Measurements from ENCODE around the gene FAM25G. TPM values are rescaled to one million over a fixed set of nuclear protein-coding genes. Genes with fewer than 3 reads are reported as not detected.
A peak's percentile ranks its signal among the peaks of the same experiment; 100 is the strongest.
"Not testable (repeated sequence)": the region's sequence is repeated elsewhere in the genome, so short reads cannot be mapped to it uniquely, and the experiment has no call there.

FAM25G gene
- total RNA-seq, 1 experiment from 2014 or later: not detected

DNA sequence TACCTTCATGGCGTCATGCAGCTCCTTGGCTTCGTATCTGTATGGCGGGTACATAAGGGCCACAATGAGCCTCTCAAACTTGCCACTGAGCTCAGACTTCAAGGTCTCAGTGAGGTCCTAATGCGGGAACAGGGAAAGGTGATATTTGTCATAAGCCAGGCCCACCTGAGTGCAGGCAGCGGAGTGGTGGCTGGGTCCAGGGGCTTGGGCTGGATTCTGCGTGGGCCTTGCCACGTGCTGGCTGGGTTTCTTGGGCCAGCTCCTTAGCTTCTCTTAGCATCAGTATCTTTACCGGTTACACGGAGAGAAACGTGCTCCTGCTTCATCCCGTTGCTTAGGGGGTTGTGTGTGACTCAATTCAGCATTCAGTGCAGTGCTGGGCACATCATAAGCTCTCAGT, 14.4 kb downstream of the FAM25G start:
- H3K36me3 ChIP-seq (ENCODE audit: control insufficient read depth in 1 of 2, insufficient read depth in 2 of 2, low read length in 2 of 2); POLR2A ChIA-PET; H3K9me2 ChIP-seq (ENCODE audit: insufficient read depth); H3K9me3 ChIP-seq (ENCODE audit: control insufficient read depth in 1 of 2, insufficient read depth in 1 of 2, low read depth in 1 of 2, low read length in 2 of 2); CTCF ChIA-PET; H3K4me1 ChIP-seq (ENCODE audit: control insufficient read depth in 1 of 2, insufficient read depth in 2 of 2, low read length in 2 of 2); H3K27me3 ChIP-seq (ENCODE audit: insufficient read depth, low read length); H3K27ac ChIP-seq (ENCODE audit: low read depth, low read length); H4K20me1 ChIP-seq (ENCODE audit: insufficient read depth); DNase-seq (ENCODE audit: low read depth, low spot score); ATAC-seq; RAD21 ChIA-PET (ENCODE audit: low non-redundant PET in 1 of 2, low total read pairs in 2 of 2, uncharacterized antibody in 2 of 2, unreplicated experiment in 2 of 2); intact Hi-C loops (cut with micrococcal nuclease); H3K4me3 ChIP-seq (replicated peaks in 1 of 2; ENCODE audit: low read depth in 1 of 2, low read length in 2 of 2); H2AFZ ChIP-seq (ENCODE audit: low read depth, low read length, poor library complexity, severe bottlenecking); H3K9ac ChIP-seq (ENCODE audit: low read length); H3K79me2 ChIP-seq (ENCODE audit: insufficient read depth, low read length); H3K4me2 ChIP-seq (ENCODE audit: low read length); BruUV-seq (replicated peaks): not testable (repeated sequence)

DNA sequence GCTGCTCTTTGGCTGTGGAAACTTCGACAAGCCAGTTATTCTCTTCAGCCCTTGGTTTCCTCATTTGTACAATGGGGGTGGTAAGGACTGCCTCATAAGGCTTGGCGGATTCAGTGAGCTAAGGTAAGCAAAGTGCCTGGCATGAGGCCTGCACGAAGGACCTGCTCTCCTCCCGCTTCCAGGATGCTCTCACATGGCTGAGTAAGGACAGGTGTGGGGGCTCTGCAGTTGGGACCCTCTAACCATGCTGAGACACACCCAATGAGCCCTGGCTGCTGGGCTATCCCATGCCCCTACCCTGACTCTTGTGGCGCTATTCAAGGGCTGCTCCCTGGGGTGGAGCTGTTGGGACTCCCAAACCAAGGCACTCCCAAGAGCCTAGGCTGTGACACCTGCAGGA, 16.4 kb downstream of the FAM25G start:
- H3K36me3 ChIP-seq (ENCODE audit: control insufficient read depth in 1 of 2, insufficient read depth in 2 of 2, low read length in 2 of 2); H3K27me3 ChIP-seq (ENCODE audit: insufficient read depth, low read length); H3K79me2 ChIP-seq (ENCODE audit: insufficient read depth, low read length); H3K4me2 ChIP-seq (ENCODE audit: low read length); H4K20me1 ChIP-seq (ENCODE audit: insufficient read depth); H2AFZ ChIP-seq (ENCODE audit: low read depth, low read length, poor library complexity, severe bottlenecking); BruUV-seq (replicated peaks); H3K9me3 ChIP-seq (ENCODE audit: control insufficient read depth in 1 of 2, insufficient read depth in 1 of 2, low read depth in 1 of 2, low read length in 2 of 2); ATAC-seq; POLR2A ChIA-PET; DNase-seq (ENCODE audit: low read depth, low spot score); intact Hi-C loops (cut with micrococcal nuclease); H3K27ac ChIP-seq (ENCODE audit: low read depth, low read length); H3K9ac ChIP-seq (ENCODE audit: low read length); CTCF ChIA-PET; RAD21 ChIA-PET (ENCODE audit: low non-redundant PET in 1 of 2, low total read pairs in 2 of 2, uncharacterized antibody in 2 of 2, unreplicated experiment in 2 of 2); H3K4me1 ChIP-seq (ENCODE audit: control insufficient read depth in 1 of 2, insufficient read depth in 2 of 2, low read length in 2 of 2); H3K4me3 ChIP-seq (replicated peaks in 1 of 2; ENCODE audit: low read depth in 1 of 2, low read length in 2 of 2); H3K9me2 ChIP-seq (ENCODE audit: insufficient read depth): not testable (repeated sequence)

DNA sequence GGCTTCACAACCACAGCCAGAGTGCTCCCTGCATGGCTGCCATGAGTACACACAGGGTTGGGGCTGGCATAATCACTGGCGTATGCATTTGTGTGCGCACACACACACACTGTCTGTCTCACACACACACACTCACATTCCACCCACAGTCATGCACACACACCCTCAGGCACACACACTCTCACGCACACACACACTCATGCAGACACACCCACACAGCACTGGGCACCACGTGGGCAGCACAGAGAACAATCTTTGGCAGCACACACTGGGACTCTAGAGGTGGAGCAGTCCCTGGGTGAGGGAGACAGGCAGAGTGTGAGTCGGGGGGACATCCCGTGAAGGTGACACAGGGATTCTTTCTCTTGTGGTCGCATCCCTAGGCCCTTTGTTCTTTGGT, 18.0 kb downstream of the FAM25G start:
- POLR2A ChIA-PET; H3K4me2 ChIP-seq (ENCODE audit: low read length); H2AFZ ChIP-seq (ENCODE audit: low read depth, low read length, poor library complexity, severe bottlenecking); H4K20me1 ChIP-seq (ENCODE audit: insufficient read depth); H3K79me2 ChIP-seq (ENCODE audit: insufficient read depth, low read length); H3K9me2 ChIP-seq (ENCODE audit: insufficient read depth); BruUV-seq (replicated peaks); H3K4me3 ChIP-seq (replicated peaks in 1 of 2; ENCODE audit: low read depth in 1 of 2, low read length in 2 of 2); ATAC-seq; H3K27me3 ChIP-seq (ENCODE audit: insufficient read depth, low read length); H3K27ac ChIP-seq (ENCODE audit: low read depth, low read length); CTCF ChIA-PET; H3K36me3 ChIP-seq (ENCODE audit: control insufficient read depth in 1 of 2, insufficient read depth in 2 of 2, low read length in 2 of 2); intact Hi-C loops (cut with micrococcal nuclease); H3K9ac ChIP-seq (ENCODE audit: low read length); H3K9me3 ChIP-seq (ENCODE audit: control insufficient read depth in 1 of 2, insufficient read depth in 1 of 2, low read depth in 1 of 2, low read length in 2 of 2); RAD21 ChIA-PET (ENCODE audit: low non-redundant PET in 1 of 2, low total read pairs in 2 of 2, uncharacterized antibody in 2 of 2, unreplicated experiment in 2 of 2); H3K4me1 ChIP-seq (ENCODE audit: control insufficient read depth in 1 of 2, insufficient read depth in 2 of 2, low read length in 2 of 2); DNase-seq (ENCODE audit: low read depth, low spot score): not testable (repeated sequence)

DNA sequence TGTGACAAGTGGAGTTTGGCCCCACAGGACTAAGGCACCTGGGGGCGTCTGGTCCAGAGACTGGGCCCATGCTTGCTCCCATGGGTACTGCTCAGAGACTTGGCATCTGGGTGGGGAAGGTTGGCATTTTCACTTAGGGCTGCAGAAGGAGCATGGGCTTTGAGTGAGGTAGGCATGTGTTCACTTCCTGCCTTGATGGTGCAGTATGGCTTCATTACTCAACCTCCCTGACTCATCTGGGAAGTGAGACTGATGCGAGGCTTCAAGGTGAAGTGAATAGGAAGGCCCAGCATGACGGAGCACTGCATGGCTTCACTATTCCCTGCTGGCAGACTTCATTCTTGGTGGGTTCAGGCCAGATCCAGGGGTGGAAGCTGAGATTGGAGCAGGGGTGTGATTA, 18.9 kb downstream of the FAM25G start:
- H3K4me3 ChIP-seq (replicated peaks in 1 of 2; ENCODE audit: low read depth in 1 of 2, low read length in 2 of 2); H3K4me2 ChIP-seq (ENCODE audit: low read length); H3K79me2 ChIP-seq (ENCODE audit: insufficient read depth, low read length); POLR2A ChIA-PET; H3K9me3 ChIP-seq (ENCODE audit: control insufficient read depth in 1 of 2, insufficient read depth in 1 of 2, low read depth in 1 of 2, low read length in 2 of 2); H3K36me3 ChIP-seq (ENCODE audit: control insufficient read depth in 1 of 2, insufficient read depth in 2 of 2, low read length in 2 of 2); H3K4me1 ChIP-seq (ENCODE audit: control insufficient read depth in 1 of 2, insufficient read depth in 2 of 2, low read length in 2 of 2); BruUV-seq (replicated peaks); H4K20me1 ChIP-seq (ENCODE audit: insufficient read depth); intact Hi-C loops (cut with micrococcal nuclease); H3K9me2 ChIP-seq (ENCODE audit: insufficient read depth); DNase-seq (ENCODE audit: low read depth, low spot score); H3K27me3 ChIP-seq (ENCODE audit: insufficient read depth, low read length); H2AFZ ChIP-seq (ENCODE audit: low read depth, low read length, poor library complexity, severe bottlenecking); H3K9ac ChIP-seq (ENCODE audit: low read length); RAD21 ChIA-PET (ENCODE audit: low non-redundant PET in 1 of 2, low total read pairs in 2 of 2, uncharacterized antibody in 2 of 2, unreplicated experiment in 2 of 2); H3K27ac ChIP-seq (ENCODE audit: low read depth, low read length); CTCF ChIA-PET: not testable (repeated sequence)
- peak; percentile 10; the same call in 1 of the 2 replicates for ATAC-seq

DNA sequence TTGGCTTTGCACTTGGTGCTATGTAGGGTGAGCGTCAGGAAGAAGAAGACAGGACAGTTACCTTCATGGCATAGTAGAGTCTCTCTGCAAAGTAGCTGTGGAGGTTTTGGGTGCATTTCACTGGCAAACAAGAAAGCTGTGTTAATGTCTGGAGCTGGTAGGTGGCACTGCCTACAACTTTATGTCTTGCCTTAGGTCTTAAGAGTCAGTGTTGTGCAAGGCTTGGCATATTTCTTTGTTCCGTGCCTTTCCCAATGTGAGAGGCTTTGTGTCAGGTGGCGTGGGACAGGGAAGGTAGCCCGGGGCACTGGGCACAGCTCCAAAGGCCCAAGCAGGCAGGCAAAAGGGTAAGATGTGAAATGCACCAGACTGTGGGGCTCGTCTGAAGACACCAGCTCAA, 19.4 kb downstream of the FAM25G start:
- ATAC-seq: peak; percentile 47
- POLR2A ChIA-PET; DNase-seq (ENCODE audit: low read depth, low spot score); H3K27ac ChIP-seq (ENCODE audit: low read depth, low read length); intact Hi-C loops (cut with micrococcal nuclease); BruUV-seq (replicated peaks); H3K27me3 ChIP-seq (ENCODE audit: insufficient read depth, low read length); CTCF ChIA-PET; H3K36me3 ChIP-seq (ENCODE audit: control insufficient read depth in 1 of 2, insufficient read depth in 2 of 2, low read length in 2 of 2); H3K9ac ChIP-seq (ENCODE audit: low read length); H3K9me2 ChIP-seq (ENCODE audit: insufficient read depth); H3K4me1 ChIP-seq (ENCODE audit: control insufficient read depth in 1 of 2, insufficient read depth in 2 of 2, low read length in 2 of 2); H3K9me3 ChIP-seq (ENCODE audit: control insufficient read depth in 1 of 2, insufficient read depth in 1 of 2, low read depth in 1 of 2, low read length in 2 of 2); H4K20me1 ChIP-seq (ENCODE audit: insufficient read depth); RAD21 ChIA-PET (ENCODE audit: low non-redundant PET in 1 of 2, low total read pairs in 2 of 2, uncharacterized antibody in 2 of 2, unreplicated experiment in 2 of 2); H3K4me2 ChIP-seq (ENCODE audit: low read length); H2AFZ ChIP-seq (ENCODE audit: low read depth, low read length, poor library complexity, severe bottlenecking); H3K4me3 ChIP-seq (replicated peaks in 1 of 2; ENCODE audit: low read depth in 1 of 2, low read length in 2 of 2); H3K79me2 ChIP-seq (ENCODE audit: insufficient read depth, low read length): not testable (repeated sequence)
